ENCODE measurements around the gene FBXO8.
"Not testable (repeated sequence)": the region's sequence is repeated elsewhere in the genome, so short reads cannot be mapped to it uniquely, and the experiment has no call there.

The FBXO8 gene

GRCh38 chr4:174283507-174284471 lies at the start of gene FBXO8, which contains the start of gene CEP44:
FBXO8 (minus strand) TSS chr4:174283667; CDS start chr4:174263092, 20,575 bp downstream.
CEP44 (plus strand) TSS chr4:174283911; CDS start chr4:174299122, 15,211 bp downstream.
- peak; percentile 66 for DNase-seq

GRCh38 chr4:174332741-174333493 lies 49.5 kb upstream of the FBXO8 start:
- DNase-seq, result no peak

GRCh38 chr4:174324725-174325124 lies 41.3 kb upstream of the FBXO8 start:
- DNase-seq, result no peak

- DNase-seq, result no peak
Measured at GRCh38 chr4:174324236-174324635, 40.8 kb upstream of the FBXO8 start.

- DNase-seq, result no peak
Measured at GRCh38 chr4:174320494-174321199, 37.2 kb upstream of the FBXO8 start.

GRCh38 chr4:174318829-174319764 lies 35.6 kb upstream of the FBXO8 start:
- peak; percentile 43 for DNase-seq

- DNase-seq, result no peak
Measured at GRCh38 chr4:174317531-174317930, 34.1 kb upstream of the FBXO8 start.

GRCh38 chr4:174316954-174317353 lies 33.5 kb upstream of the FBXO8 start:
- DNase-seq, result no peak

GRCh38 chr4:174316546-174316945 lies 33.1 kb upstream of the FBXO8 start:
- DNase-seq, result no peak

GRCh38 chr4:174314770-174315169 lies 31.3 kb upstream of the FBXO8 start:
- peak; percentile 1 for DNase-seq

- no peak for DNase-seq
Measured at GRCh38 chr4:174314274-174314673, 30.8 kb upstream of the FBXO8 start.

- no peak for DNase-seq
Measured at GRCh38 chr4:174312993-174313392, 29.5 kb upstream of the FBXO8 start.

GRCh38 chr4:174307694-174308093 lies 24.2 kb upstream of the FBXO8 start:
- no peak for DNase-seq

- DNase-seq, result no peak
Measured at GRCh38 chr4:174305961-174306360, 22.5 kb upstream of the FBXO8 start.

- no peak for DNase-seq
Measured at GRCh38 chr4:174304664-174305063, 21.2 kb upstream of the FBXO8 start.

- no peak for DNase-seq
Measured at GRCh38 chr4:174303687-174304086, 20.2 kb upstream of the FBXO8 start.

- DNase-seq, result not testable (repeated sequence)
Measured at GRCh38 chr4:174295142-174295541, 11.7 kb upstream of the FBXO8 start.

GRCh38 chr4:174294641-174295040 lies 11.2 kb upstream of the FBXO8 start:
- DNase-seq, result not testable (repeated sequence)

GRCh38 chr4:174292473-174292872 lies 9.0 kb upstream of the FBXO8 start:
- DNase-seq, result no peak

- no peak for DNase-seq
Measured at GRCh38 chr4:174286870-174287269, 3.4 kb upstream of the FBXO8 start.

- DNase-seq, result no peak
Measured at GRCh38 chr4:174284487-174284886, 1.0 kb upstream of the FBXO8 start.
